GM18868 (cell line): ENCODE results near the gene LGI4.
"Not testable (repeated sequence)": the region's sequence is repeated elsewhere in the genome, so short reads cannot be mapped to it uniquely, and the experiment has no call there.

Source experiments
- ATAC-seq: cut with Tn5 transposase; IDR thresholded peaks from one replicate; pipeline ENCODE4 v1.9.1; 2021; ENCODE audit warnings: mild to moderate bottlenecking, moderate library complexity; ENCODE audit not compliant: unreplicated experiment

The LGI4 gene

DNA sequence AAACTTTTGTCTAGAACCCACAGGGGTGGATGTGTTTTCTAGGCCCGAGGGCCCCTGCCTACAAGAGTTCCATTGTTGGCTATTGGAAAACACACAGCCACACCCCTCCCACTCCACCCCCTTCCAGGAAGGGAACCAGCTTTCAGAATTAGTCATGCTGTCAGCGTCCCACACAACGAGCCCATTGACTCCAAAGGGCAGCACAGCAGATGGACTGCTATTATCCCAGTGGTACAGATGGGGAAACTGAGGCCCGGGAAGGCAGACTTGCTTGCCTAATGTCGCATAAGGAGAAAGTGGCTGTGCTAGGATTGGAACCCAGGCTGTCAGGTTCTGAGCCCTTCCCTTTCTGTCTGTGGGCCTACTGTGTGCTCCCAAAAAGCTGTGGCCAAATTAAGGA, 27.3 kb downstream of the LGI4 start:
- ATAC-seq, result no peak

DNA sequence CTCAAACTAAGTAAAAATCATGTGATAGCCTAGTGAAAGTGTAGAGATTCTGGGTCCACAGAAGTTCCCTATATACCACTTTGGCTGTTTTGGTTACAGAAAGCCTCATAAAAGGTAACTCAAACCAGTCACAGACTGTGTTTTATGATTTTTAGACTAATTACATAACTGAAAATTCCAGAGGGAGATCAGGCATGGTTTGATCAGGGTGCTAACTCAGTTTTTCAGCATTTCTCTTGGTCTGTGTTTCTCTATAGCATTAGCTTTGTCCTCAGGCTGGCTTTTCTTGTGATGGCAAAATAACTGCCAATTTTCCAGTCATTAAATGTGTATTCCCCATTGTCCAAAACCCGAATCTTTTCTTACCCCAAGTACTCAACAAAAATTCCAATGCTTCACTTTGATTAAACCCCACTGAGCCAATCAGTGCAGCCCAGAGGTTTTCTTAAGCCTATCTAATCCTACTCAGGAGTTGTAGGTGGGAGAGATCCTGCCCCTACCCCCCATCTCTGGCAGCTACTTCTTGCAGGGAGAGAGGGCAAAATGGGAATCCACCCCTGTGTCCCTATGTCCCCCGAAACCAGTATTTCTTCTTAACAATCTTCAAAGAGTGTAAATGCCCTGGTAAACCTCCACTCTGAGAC, 27.8 kb downstream of the LGI4 start:
- ATAC-seq, result no peak

- ATAC-seq, result no peak
Observed at GRCh38 chr19:35106291-35106583, 28.6 kb downstream of the LGI4 start.

DNA sequence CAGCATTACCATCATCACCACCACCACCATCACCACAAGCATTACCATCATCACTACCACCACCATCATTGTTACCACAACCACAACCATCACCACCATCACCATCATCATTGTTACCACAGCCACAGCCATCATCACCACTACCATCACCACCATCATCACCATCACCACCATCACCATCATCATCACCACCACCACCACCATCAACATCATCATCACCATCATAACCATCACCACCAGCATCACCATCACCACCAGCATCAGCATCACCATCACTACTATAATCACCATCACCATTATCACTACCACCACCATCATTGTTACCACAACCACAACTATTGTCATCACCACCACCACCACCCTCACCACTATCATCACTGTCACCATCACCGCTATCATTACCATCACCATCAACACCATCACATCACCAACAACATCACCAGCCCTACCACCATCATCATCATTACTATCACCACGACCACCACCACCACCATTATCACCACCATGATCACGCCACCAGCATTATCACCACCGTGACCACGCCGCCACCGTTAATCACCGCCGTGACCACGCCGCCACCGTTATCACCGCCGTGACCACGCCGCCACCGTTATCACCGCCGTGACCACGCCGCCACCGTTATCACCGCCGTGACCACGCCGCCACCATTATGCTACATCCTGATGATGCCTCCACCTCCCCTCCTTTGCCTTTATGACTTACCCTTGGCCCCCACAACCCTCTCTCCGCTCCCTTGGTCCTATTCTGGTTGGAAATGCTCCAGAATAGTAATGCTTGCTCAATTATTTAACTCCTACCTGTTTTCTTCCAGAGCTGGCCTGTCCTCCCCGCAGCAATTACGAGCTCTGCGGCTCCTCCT, 29.2 kb downstream of the LGI4 start:
- no peak for ATAC-seq

DNA sequence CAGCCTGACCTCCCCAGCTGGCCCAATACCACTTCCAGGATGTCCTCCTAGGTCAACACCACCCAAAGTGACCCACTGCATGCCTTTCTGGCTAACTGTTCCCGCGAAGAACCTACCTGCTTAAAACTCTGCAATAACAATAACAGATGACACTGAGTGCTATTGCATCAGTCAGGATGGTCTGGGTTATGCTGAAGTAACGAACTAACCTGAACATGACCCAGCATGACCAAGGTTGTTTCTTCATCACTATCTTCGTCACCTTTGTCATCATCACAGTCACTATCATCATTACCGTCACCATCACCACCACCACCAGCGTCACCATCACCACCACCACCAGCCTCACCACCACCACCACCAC, 29.8 kb downstream of the LGI4 start:
- no peak for ATAC-seq

- no peak for ATAC-seq
Observed at GRCh38 chr19:35104361-35104760, 30.5 kb downstream of the LGI4 start.

- ATAC-seq, result not testable (repeated sequence)
Observed at GRCh38 chr19:35103614-35104013, 31.2 kb downstream of the LGI4 start.

DNA sequence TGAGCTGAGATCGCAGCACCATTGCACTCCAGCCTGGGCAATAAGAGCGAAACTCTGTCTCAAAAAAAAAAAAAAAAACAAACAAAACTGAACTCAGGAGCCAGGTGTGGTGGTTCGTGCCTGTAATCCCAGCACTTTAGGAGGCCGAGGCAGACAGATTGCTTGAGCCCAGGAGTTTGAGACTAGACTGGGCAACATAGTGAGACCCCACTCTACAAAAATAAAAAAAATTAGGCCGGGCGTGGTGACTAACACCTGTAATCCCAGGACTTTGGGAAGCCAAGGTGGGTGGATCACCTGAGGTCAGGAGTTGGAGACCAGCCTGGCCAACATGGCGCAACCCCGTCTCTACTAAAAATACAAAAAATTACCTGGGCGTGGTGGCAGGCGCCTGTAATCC, 32.9 kb downstream of the LGI4 start:
- not testable (repeated sequence) for ATAC-seq

GRCh38 chr19:35100588-35101533, 34.0 kb downstream of the LGI4 start:
- no peak for ATAC-seq

GRCh38 chr19:35099897-35100275, 35.0 kb downstream of the LGI4 start:
- ATAC-seq, result no peak

DNA sequence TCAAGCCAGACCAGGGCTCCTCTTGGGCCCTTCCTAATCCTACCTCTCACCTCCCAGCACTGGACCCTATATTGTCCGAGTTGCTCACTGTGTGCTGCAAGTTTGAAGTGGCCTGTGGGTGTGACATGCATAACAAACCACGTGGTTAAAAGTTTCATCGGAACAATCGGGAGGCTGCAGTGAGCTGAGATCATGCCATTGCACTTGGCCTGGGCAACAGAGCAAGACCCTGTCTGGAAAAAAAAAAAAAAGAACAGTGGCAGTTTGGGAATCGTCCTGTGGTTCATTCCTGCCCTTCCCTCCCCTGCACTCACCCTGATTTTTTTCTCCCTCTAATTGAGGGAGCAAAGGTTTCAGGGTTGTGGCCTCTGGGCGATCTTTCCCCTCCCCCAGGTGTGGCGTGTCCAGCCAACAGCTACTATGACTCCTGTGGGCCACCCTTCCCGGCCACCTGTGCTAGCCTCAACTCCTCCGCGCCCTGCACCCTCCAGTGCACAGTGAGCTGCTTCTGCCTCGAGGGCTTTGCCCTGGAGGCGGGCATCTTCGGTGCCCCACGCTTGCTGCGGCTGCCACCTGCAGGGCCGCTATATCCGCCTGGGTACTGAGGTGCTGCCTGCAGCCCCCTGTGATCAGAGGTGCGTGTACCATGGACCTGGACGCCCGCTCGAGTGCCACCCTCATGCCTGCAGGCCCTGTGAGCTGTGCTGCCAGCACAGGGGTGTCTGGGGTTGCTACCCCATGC, 35.5 kb downstream of the LGI4 start:
- no peak for ATAC-seq

- ATAC-seq, result no peak
Observed at GRCh38 chr19:35098413-35099049, 36.3 kb downstream of the LGI4 start.

DNA sequence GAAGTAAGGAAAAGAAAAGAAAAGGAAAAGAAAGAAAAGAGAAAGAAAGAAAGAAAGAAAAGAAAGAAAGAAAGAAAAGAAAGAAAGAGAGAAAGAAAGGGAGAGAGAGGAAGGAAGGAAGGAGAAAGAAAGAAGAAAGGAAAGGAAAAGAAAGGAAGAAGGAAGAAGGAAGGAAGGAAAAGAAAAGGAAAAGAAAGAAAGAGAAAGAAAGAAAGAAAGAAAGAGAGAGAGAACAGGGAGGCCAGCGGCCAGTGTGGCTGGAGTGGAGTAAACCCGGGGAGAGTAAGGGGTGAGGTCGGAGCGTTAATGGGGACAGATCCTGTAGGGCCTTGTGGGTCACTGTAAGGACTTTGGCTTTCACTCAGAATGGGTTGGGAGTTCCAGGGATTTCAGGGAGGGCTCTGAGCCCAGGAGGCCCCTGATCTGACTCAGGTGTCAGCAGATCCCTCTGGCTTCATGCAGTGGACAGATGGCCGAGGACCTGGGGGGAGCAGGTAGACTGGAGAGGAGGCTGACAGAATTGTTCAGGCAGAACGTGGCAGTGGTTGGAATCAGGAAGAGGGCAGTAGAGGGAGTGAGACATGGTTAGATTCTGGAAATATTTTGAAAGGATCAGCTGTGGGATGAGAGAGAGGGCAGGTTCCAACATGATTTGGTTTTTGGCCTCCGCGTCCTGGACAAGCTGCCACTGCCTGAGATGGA, 39.0 kb downstream of the LGI4 start:
- ATAC-seq, result no peak

DNA sequence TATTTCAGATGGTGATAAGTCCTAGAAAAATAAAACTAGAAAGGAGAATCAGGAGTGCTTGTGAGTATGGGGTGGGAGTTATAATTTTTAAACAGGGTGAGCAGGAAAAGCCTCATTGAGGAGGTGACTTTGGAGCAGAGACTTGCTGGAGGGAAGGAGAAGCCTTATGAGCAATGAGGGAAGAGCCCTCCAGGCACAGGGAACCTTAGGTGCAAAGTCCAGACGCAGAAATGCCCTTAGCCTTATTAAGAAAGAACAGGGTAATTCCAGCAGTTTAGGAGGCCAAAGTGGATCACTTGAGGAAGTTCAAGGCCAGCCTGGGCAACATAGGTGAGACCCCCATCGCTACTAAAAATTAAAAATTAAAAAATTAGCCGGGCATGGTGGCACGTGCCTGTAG, 40.2 kb downstream of the LGI4 start:
- no peak for ATAC-seq

DNA sequence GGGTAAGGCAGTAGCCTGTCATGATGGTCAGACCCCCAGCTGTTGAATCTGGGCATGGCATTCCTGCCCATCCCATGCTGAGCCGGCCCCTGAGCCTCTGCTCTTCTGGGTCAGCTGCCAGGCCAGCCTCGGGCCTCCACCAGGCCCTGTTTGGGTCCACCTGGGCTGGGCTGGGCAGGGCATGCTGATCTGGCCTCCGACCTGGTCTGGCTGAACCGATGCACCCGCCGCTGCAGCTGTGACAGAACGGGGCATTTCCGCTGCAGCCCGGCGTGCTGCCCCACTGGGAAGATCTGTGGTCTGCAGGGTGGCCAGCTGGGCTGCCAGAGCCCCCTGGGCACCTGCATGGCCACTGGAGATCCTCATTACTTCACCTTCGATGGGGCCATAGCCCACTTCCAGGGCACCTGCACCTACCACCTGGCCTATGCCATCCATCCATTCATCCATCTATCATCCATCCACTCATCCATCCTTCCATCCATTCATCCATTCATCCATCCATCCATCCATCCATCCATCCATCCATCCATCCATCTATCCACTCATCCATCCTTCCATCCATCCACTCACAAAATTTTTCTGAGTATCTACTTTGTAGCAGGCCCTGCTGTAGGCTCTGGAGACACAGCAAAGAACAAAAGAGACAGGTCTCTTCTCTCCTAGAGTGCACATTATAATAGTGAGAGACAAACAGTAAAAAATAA, 40.8 kb downstream of the LGI4 start:
- no peak for ATAC-seq

GRCh38 chr19:35093430-35093829, 41.4 kb downstream of the LGI4 start:
- ATAC-seq, result no peak

DNA sequence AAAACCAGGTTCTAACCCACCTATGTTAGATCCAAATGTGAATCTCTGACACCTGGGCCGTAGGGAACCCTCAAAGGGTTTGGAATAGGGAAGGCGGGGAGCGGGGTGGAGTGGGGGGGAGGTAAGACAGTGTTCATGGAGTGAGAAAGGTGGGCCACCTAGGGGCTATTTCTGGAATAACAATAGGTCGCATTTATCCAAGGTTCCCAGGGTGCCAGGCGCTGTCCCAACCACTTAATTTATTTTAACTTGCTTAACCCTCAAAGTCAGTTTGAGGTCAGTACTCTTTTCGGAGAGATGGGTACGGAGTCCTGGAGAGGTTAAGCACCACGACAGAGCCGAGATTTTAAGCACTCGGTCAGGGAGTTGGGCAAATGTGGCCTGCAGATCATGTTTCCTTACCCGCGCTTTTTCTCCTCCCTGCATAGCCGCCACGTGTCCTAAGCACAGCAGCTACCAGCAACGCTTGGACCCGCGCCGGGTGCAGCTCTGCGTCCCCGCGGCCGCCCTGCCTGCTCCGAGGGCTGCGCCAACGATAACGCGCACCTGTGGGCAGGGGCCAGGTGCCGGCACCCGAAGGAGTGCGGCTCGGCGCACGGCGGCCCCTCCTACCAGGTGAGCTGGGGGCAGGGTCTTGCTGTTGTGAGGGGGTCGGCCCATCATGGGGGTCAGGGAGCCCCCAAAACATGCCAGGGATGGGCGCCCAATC, 44.2 kb downstream of the LGI4 start:
- ATAC-seq, result no peak

DNA sequence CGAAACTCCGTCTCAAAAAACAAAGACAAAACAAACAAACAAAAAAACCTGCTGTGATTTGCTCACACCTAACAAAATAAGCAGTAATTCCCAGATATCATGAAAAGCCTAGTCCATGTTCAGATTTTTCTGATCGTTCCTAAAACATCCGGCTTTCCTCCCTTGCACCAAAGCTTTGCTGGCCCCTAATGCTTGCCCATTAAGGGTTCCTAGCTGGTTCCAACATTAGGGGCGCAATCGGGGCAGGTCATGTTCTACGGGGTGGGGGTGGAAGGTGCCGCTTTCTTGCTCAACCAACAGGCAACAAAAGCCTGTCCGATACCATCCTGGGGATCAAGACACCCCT, 44.7 kb downstream of the LGI4 start:
- no peak for ATAC-seq

DNA sequence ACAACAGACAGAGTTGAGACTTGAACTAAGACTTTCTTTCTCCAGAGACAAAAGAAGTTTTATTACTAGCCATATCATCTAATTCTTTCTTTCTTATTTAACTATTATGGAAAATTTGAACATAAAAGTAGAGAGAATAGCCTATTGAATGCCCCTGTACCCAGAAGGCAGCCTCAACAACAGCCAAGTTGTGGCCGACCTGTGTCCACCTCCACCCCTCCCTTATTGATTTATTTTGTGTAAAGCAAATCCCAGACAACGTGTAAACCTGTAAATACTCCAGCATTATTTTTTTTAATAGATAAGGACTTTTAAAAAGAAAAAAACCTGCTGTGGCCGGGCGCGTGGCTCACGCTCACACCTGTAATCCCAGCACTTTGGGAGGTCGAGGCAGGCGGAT, 45.3 kb downstream of the LGI4 start:
- ATAC-seq, result no peak
